Right lobe of liver (tissue), 4 donors: ENCODE data around the gene ATP5F1B.

Experiments
- CTCF ChIP-seq, 4 donors: fragments of 200-600 bp in 3 of 4; fragments of 450-650 bp in 1 of 4; IDR thresholded peaks; one replicate each; pipeline versions ENCODE4 v1.5.1 to v1.8.0; 2016 to 2022; ENCODE audit warnings: antibody characterized with exemption in 4 of 4, mild to moderate bottlenecking in 2 of 4
- POLR2A ChIP-seq: fragments of 450-650 bp; IDR thresholded peaks from one replicate; pipeline ENCODE4 v1.6.1; 2017; ENCODE audit warnings: antibody characterized with exemption, mild to moderate bottlenecking
- donor health status: DM: no; HTN: no; CAD: no.
- donor health status: DM: no; HTN: no; CAD: no.
- donor health status: DM: no; HTN: yes; CAD: no.

- TF ChIP-seq CTCF (IDR thresholded peaks at IDR 0.05): peak; percentile 43 to 65 (median 56)
- TF ChIP-seq POLR2A: peak; percentile 26
Measured at GRCh38 chr12:56636675-56637540, 8.9 kb downstream of the ATP5F1B start.
